Mucosa of descending colon (tissue), 3 donors: ENCODE measurements around the gene PANK4. TPM values are rescaled to one million over a fixed set of nuclear protein-coding genes. Genes with fewer than 3 reads are reported as not detected.

ENCODE experiments used
- ATAC-seq: fragments of 200-7000 bp; cut with Tn5 transposase; one replicate; pipeline ENCODE4 v1.9.1; 2020; ENCODE audit warnings: mild to moderate bottlenecking, moderate library complexity
- DNase-seq, 3 donors: peaks; one replicate each; pipeline ENCODE4 v3.0.0-alpha.2; 2020
- H3K36me3 ChIP-seq: fragments of 200-600 bp; one replicate; pipeline ENCODE4 v1.8.0; 2021; ENCODE audit warnings: low read depth, mild to moderate bottlenecking
- H3K4me1 ChIP-seq: fragments of 200-600 bp; one replicate; pipeline ENCODE4 v1.8.0; 2021; ENCODE audit warnings: low read depth, mild to moderate bottlenecking
- H3K4me3 ChIP-seq: fragments of 200-600 bp; one replicate; pipeline ENCODE4 v1.8.0; 2021; ENCODE audit warnings: mild to moderate bottlenecking
- H3K9me3 ChIP-seq: fragments of 200-600 bp; one replicate; pipeline ENCODE4 v1.8.0; 2021; ENCODE audit warnings: mild to moderate bottlenecking
- CTCF ChIP-seq: fragments of 200-600 bp; IDR thresholded peaks from one replicate; pipeline ENCODE4 v1.8.0; 2022; ENCODE audit warnings: antibody characterized with exemption, mild to moderate bottlenecking
- intact Hi-C, 2 donors: fragments of 100-400 bp; cut with DNase I in 1 of 2; cut with micrococcal nuclease in 1 of 2; formaldehyde crosslinking; loops; one replicate each; pipeline versions ENCODE4 v1.11.0 to v1.11.1; 2022; cut with DNase I, micrococcal nuclease
- total RNA-seq, 3 donors: library from RNA; stranded (reverse); fragmentation: NEBNext Ultra II Directional in 2 of 3; extraction: Animal tissue kit (Norgen Biotek cat#: 25700) in 2 of 3; gene quantifications; one replicate each; pipeline versions ENCODE4 v1.2.1 to v1.2.4, GENCODE V29; 2021 to 2023
- donor health status: DM: no; HTN: no; CAD: no; lungs with moderate emphysema.
- donor health status: DM: no; HTN: no; CAD: no.
- donor health status: DM: no; HTN: yes; CAD: no.

The PANK4 gene
- total RNA-seq, 3 donors from 2014 or later = 28.1 to 51.6 (median 44.7) TPM

- DNase-seq = no peak
- H3K9me3 ChIP-seq = no peaks in the 10 kb centered on the region
- intact Hi-C loops = no loop called here
- TF ChIP-seq CTCF = no peak
- peak; percentile 3 for ATAC-seq
- H3K4me3 ChIP-seq = no peak overlapping the region
- H3K36me3 ChIP-seq = no peaks in the 10 kb centered on the region
- no peaks in the 10 kb centered on the region for H3K4me1 ChIP-seq
Observed at GRCh38 chr1:2504225-2504948, 22.0 kb downstream of the PANK4 start.

- H3K4me1 ChIP-seq = no peaks in the 10 kb centered on the region
- no peak overlapping the region for H3K4me3 ChIP-seq
- H3K9me3 ChIP-seq = no peaks in the 10 kb centered on the region
- intact Hi-C loops = no loop called here
- H3K36me3 ChIP-seq = no peaks in the 10 kb centered on the region
- TF ChIP-seq CTCF = no peak
- DNase-seq (no peak), ATAC-seq (no peak)
Observed at GRCh38 chr1:2503554-2504224, 22.7 kb downstream of the PANK4 start.

GRCh38 chr1:2502661-2503553 is 23.5 kb downstream of the PANK4 start:
- H3K36me3 ChIP-seq = no peaks in the 10 kb centered on the region
- DNase-seq (no peak), ATAC-seq (no peak)
- H3K4me1 ChIP-seq = no peaks in the 10 kb centered on the region
- TF ChIP-seq CTCF = no peak
- intact Hi-C loops = no loop called here
- H3K4me3 ChIP-seq = no peak overlapping the region
- H3K9me3 ChIP-seq = no peaks in the 10 kb centered on the region

- no peak for TF ChIP-seq CTCF
- Histone ChIP-seq H3K4me1 (no peaks in the 10 kb centered on the region), H3K9me3 (no peaks in the 10 kb centered on the region), H3K4me3 (no peak overlapping the region), H3K36me3 (no peaks in the 10 kb centered on the region)
- ATAC-seq = no peak
- intact Hi-C loops = no loop called here
- DNase-seq = no peak
Observed at GRCh38 chr1:2502210-2502609, 24.2 kb downstream of the PANK4 start.

- H3K4me1 ChIP-seq = no peaks in the 10 kb centered on the region
- ATAC-seq = no peak
- TF ChIP-seq CTCF = no peak
- no peaks in the 10 kb centered on the region for H3K36me3 ChIP-seq
- DNase-seq = no peak
- no peaks in the 10 kb centered on the region for H3K9me3 ChIP-seq
- H3K4me3 ChIP-seq = no peak overlapping the region
- intact Hi-C loops = no loop called here
Observed at GRCh38 chr1:2501820-2502119, 24.6 kb downstream of the PANK4 start.
